Stimulated activated CD4-positive, alpha-beta T cell treated with anti-CD3 and anti-CD28 coated beads, TNF-alpha, amount 100 ng/mL, for 48 hours (primary cell): ENCODE data around the gene NKX2-1.

Experiments
- DNase-seq, 3 donors: peaks; one replicate each; pipeline ENCODE4 v3.0.0-alpha.2; 2020; ENCODE audit warnings: low read depth in 3 of 3

NKX2-1 gene

DNA sequence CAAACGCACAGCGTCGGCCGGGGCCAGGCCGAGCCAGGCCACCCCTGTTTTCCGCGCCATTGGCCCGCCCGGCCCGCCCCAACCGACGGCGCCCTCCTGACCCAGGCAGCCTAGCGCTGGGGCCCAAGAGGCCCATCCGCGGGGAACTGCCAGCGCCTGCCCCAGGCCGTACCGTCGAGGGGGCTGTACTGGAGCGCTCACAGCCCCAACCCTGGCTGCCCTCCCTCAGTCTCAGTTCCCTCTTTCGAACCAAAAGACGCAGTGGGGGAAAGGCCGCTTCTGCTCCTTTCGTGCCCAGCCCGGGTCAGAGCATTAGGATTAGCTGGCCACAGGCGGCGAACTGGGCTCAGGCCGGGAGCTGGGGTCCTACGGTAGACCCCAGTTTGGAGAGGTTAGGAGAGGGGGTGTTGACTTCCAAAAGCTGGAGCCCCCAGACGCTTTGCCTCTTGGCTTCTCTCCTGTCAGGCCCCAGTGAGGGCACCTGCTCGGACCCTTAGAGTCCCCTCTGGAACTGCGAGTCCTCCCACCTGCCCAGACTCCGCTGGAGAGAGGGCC lies 1.9 kb downstream of the NKX2-1 start:
- DNase-seq = no peak

DNA sequence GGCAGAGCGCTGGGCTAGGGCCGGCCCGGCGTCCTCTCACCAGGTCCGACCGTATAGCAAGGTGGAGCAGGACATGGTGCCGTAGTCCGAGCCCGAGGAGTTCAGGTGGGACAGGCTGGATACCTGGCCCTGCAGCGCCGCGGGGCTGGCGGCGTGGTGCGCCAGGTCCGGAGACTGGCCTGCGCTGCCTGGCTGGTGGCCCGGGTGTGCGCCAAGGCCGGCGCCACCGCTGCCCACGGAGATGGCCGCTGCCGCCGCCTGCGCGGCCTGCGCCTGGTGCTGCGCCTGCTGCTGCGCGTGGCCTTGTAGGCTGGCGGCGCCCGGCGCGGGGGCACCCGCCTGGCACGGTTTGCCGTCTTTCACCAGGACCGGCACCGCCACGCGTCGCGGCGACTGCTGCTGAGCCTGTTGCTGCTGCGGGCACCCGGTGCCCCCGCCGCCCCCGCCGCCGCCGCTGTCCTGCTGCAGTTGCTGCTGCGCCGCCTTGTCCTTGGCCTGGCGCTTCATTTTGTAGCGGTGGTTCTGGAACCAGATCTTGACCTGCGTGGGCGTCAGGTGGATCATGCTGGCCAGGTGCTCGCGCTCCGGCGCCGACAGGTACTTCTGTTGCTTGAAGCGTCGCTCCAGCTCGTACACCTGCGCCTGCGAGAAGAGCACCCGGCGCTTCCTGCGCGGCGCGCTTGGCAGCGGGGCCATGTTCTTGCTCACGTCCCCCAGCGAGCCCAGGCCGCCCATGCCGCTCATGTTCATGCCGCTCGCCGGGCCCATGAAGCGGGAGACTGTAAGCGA lies 2.6 kb downstream of the NKX2-1 start:
- no peak for DNase-seq

GRCh38 chr14:36516719-36517241 lies 3.3 kb downstream of the NKX2-1 start:
- no peak for DNase-seq

DNA sequence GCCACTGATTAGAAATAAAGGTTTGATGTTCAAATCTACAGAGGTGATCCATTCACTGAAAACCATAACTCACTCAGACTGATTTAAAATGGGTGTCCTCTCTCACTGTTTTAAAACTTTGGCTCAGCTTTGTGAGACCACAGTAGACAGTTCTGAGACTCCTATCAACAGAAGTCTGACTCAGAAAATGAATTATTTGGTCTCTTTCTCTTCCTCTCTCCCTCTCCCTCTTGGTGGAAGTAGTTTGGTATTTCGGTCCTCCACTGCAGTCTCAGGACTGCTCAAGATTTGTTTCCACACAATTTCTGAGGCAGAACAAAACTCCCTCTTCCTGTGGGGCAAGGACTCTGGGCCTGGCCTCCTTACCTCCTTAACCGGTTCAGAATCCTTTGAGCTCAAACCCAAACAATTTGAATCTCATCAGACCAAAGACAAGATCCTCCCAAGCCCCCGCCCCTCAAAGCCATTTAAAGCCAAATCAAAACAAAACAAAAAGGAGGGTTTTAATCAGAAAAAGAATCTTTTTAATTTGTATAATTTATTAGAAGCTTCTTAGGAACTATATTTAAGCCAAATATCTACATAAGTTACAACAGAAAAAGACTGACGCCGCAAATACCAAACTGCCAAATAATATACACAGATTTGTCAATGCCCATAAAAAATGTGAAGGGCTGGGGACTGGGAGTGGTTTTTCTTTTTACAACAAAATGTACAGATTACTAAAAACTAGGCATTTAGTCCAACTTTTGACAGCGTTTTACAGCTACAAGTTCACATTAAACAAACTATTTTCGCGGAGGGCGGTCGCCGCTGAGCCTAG lies 3.9 kb downstream of the NKX2-1 start:
- no peak for DNase-seq

DNA sequence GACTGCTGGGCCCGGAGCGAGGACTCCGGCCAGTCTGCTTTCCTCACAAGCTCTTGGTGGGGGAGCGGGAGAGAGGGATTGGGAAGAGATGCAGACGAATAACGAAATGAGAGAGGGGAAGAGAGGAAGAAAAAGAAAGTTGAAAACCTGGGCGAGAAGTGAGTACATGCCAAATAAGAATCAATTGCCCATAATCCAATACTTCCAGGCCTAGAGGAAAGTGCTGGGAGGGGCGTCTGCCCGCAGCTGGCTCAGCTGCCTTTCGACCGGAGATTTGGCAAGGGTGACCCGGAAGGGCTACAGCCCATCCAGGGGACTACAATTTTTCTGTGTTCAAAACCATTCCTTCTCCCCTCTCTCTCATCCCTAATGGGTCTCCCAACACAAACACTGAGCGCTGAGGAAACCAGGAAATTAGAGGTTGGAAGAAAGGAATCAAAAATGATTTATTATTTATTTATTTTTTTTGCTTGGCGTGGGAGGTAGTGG lies 4.9 kb downstream of the NKX2-1 start:
- no peak for DNase-seq

DNA sequence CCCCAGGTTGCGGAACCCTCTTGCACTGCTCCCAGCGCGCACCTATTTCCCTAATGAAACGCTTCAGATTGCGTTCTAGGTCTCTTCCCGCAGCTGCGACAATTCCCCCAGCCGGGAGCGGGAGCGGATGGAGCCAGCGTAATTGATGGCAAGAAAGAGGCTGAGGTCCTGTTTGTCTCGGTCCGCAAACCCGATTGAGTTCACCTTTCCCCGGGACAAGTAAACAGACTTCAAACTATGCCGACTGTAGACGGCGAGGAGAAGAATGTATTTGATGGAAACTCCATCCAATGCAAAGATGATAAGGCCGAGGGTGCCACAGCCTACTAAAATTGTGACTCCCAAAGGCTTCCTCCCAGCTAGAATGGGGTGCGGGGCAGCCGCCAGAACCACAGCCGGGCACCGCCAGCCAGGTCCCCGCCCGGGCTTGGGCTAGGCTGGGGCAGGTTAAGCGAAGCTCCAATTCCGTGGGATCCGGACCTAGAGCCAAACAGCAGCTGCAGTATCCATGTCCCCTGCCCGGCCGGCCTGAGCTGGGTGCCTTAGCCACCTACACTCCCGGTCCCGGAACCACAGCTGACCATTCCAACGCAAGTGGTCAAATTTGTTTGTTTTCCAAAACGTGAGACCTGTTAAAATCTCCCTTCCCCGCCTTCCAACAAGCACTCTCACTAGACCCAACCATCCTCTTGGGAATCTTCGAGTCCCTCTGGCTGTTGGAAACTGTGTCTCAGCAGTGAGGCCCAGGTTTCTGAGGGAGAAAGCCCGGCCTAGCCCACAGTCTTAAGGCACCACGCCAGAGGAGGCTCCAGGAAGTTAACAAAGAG lies 5.5 kb downstream of the NKX2-1 start:
- no peak for DNase-seq

- no peak for DNase-seq
Observed at GRCh38 chr14:36513451-36514277, 6.4 kb downstream of the NKX2-1 start.

DNA sequence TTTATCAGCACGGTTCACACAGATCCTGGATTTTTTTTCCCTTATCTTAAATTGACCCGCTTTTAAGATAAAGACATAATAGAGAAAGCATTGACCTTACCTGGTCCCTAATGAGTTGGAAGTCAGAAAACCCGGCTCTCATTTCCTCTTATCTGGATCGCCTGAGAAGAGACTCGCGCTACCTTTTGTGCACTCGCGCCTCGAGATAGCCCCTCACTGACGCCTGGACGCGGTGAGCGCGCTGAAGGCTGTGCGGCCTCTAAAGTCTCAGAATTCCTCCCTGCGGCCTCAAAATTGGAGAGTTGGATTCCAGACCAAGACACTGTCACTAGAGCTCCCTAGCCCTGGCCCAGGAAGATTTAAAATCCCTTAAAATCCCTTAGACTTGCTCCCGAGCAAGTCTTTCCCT lies 7.0 kb downstream of the NKX2-1 start:
- no peak for DNase-seq

DNA sequence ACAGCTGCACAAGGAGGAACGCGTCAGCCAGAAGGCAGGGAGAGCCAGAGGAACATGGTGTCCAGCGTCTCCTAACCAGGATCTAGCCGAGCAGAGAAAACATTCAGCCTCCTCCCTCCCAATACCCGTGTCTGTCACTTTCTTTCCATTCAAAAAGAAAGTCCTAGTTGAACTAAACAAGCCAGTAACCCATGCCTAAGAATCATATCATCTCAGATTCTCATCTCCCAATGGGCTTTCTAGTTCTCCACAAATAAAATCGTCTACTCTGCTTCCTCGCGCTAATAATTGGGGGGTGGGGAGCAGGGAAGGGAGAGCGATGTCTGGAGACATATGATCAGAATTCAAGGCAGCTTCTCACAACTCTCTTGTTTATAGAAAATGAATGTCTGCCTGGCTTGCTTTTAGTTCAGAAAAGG lies 7.4 kb downstream of the NKX2-1 start:
- DNase-seq = no peak

- DNase-seq = no peak
Observed at GRCh38 chr14:36511981-36512584, 7.9 kb downstream of the NKX2-1 start.

DNA sequence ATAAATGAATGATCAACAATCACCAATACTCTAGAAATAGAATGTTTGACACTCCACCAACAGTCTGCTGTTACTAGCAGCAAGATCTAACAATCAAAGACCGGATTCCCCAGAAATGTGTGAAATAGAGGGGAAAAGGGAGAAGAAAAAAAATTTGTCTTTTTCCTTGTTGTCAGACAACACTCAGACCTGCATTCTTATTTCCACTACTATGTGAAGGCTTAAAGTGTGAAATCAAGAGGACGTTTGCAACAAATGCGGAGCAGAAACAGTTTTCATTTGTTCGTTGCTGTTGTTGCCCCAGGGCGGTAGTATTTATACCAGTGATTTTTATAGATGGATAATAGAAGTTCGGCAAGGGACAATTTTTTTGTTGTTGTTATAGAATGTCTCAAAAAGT lies 9.2 kb downstream of the NKX2-1 start:
- DNase-seq = no peak

DNA sequence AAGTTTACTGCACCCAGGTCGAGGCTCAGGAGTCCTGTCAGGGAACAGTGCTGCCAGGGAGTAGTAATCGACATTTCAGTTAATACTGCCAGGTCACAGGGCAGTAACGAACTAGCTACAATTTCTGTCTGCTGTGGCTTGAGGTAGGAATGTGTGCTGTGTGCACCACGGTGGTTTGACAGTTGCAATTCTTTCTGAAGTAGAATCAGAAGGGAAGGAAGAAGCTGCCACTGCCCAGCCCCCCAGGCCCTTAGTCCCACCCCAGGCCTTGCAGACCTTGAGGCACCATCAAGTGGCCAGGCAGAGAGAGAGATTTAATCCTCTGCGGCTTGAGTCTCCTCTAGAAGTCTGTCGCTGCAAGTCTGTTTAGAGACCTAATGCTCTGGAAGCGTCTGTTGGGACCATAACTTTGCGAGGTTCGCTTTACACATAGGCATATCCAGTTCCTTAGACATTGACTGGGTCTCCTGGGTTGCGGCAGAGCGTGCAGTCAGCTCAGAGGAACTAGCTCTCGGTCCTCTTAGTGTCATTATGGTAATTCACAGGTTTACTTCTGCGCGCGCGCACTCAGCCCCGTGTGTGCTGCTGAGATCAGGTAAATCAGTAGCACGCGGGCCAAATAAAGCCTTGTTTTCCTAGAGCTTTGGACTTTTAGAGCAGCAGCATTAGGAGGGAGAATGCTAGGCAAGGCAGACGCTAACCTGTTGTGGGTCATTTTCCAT lies 9.8 kb downstream of the NKX2-1 start:
- no peak for DNase-seq

DNA sequence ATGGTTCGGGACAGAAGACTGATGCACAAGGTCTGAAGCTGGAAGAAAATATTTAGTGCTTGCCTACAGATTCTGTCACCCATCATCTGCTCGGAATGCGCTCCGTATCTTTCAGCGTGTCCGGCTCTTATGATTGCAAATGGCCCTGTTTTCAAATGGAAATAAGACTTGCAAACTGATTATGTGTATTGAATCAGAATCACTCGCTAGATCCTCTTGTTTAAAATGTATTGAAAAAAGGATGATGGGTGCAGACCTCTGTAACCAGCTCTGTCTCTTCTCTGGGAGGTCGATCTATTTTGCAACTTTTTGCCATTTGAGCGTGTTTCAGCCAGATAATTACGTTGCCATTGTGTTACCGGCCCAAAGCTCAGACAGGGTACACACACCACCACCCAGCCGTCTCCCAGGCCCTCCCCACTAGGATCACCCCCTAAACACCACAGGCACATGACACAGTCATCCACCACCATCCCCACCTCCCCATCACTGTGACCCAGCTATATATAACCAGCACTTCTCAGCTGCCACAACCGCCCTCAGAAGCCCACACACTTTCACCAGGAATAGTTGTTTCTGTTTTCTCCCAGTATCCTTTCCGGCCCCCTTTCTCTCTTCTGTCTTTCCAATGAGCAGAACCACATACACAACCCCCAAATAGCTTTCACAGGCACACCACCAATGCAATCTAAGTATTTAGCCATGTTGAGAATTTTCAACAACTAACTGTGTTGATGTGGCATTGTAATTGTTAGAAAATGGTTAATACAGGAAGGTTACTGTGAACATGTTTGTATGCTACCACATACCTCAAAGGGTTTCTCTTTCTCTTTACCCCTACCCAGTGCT lies 10.7 kb downstream of the NKX2-1 start:
- no peak for DNase-seq

DNA sequence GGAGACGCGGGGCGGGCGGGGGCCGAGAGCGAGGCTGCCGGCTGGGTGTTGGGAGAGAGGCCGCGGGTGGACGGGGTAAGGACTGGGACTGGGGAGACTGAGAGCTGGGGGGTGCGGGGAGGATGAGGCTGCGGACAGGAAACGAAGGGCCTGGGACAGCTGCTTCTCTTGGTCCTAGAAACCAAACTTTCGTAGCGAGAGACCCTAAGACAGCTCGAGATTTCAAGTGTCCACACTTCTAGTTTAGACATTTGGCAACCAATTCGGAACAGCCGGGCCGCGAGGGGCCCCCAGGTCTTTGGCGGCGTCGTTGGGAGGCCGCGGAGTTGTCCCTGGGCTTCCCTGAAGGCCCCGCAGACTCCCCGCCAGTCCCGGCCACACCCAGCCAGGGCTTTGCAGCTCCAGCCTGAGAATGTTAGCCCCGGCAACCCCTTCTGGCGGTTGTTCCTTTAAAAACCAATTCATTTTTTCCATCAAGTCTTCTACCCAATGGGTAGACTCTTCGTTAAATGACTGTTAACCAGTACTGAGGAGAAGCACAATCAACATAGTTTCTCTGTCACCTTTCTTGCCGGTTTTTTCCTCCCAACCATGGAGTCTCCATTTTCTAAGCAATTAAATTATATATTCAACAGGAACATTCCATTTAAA lies 11.5 kb downstream of the NKX2-1 start:
- DNase-seq = no peak

DNA sequence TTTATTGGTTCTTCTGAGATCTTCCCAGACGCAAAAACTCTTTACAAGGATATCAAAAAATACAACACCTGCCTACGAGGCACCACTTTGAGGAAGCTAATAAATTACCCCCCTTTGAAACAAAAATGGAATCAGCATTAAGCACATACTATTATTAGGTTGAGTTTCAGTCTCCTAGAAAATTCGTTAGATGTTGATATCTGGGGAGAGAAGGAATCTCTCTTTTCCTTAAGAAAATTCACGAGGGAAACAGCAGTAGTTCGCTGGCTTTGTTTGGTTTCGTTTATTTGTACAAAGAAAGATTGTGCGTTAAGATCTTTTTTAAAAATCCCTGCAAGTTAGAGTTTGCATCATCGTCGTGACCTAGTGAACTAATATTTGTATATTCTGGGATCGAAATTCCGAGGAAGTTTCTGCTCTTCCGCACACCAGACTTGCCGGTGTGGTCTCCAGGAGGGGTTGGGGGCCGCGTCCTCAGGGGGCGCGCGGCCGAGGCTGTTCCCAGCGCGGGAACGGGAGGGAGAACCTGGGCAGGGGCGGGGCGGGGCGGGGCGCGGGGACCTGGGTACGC lies 12.1 kb downstream of the NKX2-1 start:
- no peak for DNase-seq

GRCh38 chr14:36506732-36507614 lies 13.1 kb downstream of the NKX2-1 start:
- no peak for DNase-seq
